Measurements from ENCODE around the gene CDK14.

CDK14 gene

DNA sequence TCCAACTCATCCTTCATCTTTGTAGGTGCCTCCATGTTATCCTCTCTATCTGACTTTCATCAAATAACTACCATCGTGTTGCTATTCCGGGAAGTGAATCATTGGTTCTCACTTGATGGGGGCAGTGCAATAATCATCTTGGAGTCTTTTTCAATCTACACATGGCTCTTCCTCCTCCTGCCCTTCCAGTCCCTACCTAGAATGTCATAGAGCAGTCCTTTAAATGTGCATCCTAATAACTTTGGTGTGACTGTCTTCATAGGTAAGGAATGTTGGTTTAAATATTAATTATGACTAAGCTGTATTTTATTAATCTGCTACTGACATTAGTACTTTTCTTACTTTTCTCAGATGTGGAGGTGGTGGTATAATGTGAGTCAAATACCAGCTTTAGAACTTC lies 8.4 kb upstream of the CDK14 start:
- H3K79me2 ChIP-seq (ENCODE audit: insufficient read depth, low read length) = no peaks in the 10 kb centered on the region
- no peaks in the 10 kb centered on the region for H3K36me3 ChIP-seq (ENCODE audit: insufficient read depth, low read length)
- no peaks in the 10 kb centered on the region for H3K27me3 ChIP-seq (ENCODE audit: insufficient read depth, low read length, poor library complexity, severe bottlenecking)
- no peaks in the 10 kb centered on the region for H4K20me1 ChIP-seq (ENCODE audit: insufficient read depth, low read length, poor library complexity, severe bottlenecking)
- TF ChIP-seq EZH2phosphoT487 (IDR thresholded peaks at IDR 0.05; ENCODE audit: borderline replicate concordance) = no peak
- TF ChIP-seq, protein P1, sequence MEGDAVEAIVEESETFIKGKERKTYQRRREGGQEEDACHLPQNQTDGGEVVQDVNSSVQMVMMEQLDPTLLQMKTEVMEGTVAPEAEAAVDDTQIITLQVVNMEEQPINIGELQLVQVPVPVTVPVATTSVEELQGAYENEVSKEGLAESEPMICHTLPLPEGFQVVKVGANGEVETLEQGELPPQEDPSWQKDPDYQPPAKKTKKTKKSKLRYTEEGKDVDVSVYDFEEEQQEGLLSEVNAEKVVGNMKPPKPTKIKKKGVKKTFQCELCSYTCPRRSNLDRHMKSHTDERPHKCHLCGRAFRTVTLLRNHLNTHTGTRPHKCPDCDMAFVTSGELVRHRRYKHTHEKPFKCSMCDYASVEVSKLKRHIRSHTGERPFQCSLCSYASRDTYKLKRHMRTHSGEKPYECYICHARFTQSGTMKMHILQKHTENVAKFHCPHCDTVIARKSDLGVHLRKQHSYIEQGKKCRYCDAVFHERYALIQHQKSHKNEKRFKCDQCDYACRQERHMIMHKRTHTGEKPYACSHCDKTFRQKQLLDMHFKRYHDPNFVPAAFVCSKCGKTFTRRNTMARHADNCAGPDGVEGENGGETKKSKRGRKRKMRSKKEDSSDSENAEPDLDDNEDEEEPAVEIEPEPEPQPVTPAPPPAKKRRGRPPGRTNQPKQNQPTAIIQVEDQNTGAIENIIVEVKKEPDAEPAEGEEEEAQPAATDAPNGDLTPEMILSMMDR (conservative IDR thresholded peaks at IDR 0.05; ENCODE audit: low read length) = no peak
- no peaks in the 10 kb centered on the region for H3K9me3 ChIP-seq (ENCODE audit: insufficient read depth, low read depth, low read length)
- no peak overlapping the region for H3K4me2 ChIP-seq (ENCODE audit: low read depth, low read length, poor library complexity, severe bottlenecking)
- H3K9me2 ChIP-seq (replicated peaks; ENCODE audit: low read depth, low read length) = no peaks in the 10 kb centered on the region
- H2AFZ ChIP-seq (ENCODE audit: low read length) = no peak overlapping the region
- no peak overlapping the region for H3K9ac ChIP-seq (ENCODE audit: low read depth, low read length, poor library complexity, severe bottlenecking)
- H3F3A ChIP-seq (ENCODE audit: low read depth) = no peaks in the 10 kb centered on the region
- no peaks in the 10 kb centered on the region for H3K4me1 ChIP-seq (ENCODE audit: insufficient read depth, low read length, poor library complexity, severe bottlenecking)
- no peak overlapping the region for H3K4me3 ChIP-seq (ENCODE audit: low read length, poor library complexity, severe bottlenecking)

DNA sequence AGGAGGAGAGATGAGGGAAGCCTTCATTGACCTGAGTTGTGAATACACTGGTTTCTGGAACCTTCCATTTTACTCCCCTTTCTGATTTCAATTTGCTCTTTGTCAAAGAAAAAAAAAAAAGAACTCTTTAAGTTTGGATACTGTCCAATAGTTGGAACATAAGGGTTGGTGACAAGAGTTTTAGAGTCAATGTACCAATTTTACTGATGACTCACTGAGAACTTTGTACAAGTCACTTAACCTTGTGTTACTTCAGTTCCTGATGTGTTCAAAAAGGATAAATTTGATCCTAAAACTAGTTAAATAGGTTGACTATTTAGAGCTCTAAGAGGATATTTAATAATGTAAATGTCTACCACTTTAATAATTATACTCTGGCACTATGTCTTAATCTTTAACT lies 4.1 kb upstream of the CDK14 start:
- Histone ChIP-seq H3K79me2 (ENCODE audit: insufficient read depth, low read length) (no peaks in the 10 kb centered on the region), H3K36me3 (ENCODE audit: insufficient read depth, low read length) (no peaks in the 10 kb centered on the region), H2AFZ (ENCODE audit: low read length) (no peak overlapping the region), H3K9me2 (replicated peaks; ENCODE audit: low read depth, low read length) (no peaks in the 10 kb centered on the region), H3K9me3 (ENCODE audit: insufficient read depth, low read depth, low read length) (no peaks in the 10 kb centered on the region), H3K9ac (ENCODE audit: low read depth, low read length, poor library complexity, severe bottlenecking) (no peak overlapping the region), H3K4me3 (ENCODE audit: low read length, poor library complexity, severe bottlenecking) (no peak overlapping the region), H3K4me1 (ENCODE audit: insufficient read depth, low read length, poor library complexity, severe bottlenecking) (no peaks in the 10 kb centered on the region), H3K4me2 (ENCODE audit: low read depth, low read length, poor library complexity, severe bottlenecking) (no peak overlapping the region), H3K27me3 (ENCODE audit: insufficient read depth, low read length, poor library complexity, severe bottlenecking) (no peaks in the 10 kb centered on the region), H4K20me1 (ENCODE audit: insufficient read depth, low read length, poor library complexity, severe bottlenecking) (no peaks in the 10 kb centered on the region), H3F3A (ENCODE audit: low read depth) (no peaks in the 10 kb centered on the region)
- TF ChIP-seq EZH2phosphoT487 (IDR thresholded peaks at IDR 0.05; ENCODE audit: borderline replicate concordance) = no peak
- TF ChIP-seq, protein P1 (conservative IDR thresholded peaks at IDR 0.05; ENCODE audit: low read length) = no peak

DNA sequence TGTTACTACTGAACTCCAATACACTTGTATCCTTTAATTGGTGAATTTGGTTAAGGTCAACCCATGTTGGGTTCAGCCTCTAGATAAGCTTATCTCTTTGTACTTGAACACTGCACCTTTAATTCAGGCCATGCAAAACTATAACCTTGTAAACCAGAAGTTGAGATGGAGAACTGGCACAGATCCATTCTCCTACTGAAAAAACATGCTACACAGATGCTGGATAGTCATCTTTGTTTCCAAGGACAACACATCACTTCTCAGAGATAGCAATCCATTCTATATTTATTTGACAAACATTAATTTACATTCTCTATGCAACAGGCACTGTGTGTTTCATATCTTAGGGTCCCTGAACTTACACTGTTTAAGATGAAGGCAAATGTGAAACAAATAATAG lies 2.9 kb upstream of the CDK14 start:
- Histone ChIP-seq H4K20me1 (ENCODE audit: insufficient read depth, low read length, poor library complexity, severe bottlenecking) (no peaks in the 10 kb centered on the region), H3K4me1 (ENCODE audit: insufficient read depth, low read length, poor library complexity, severe bottlenecking) (no peaks in the 10 kb centered on the region), H2AFZ (ENCODE audit: low read length) (no peak overlapping the region), H3K9me2 (replicated peaks; ENCODE audit: low read depth, low read length) (no peaks in the 10 kb centered on the region), H3K9me3 (ENCODE audit: insufficient read depth, low read depth, low read length) (no peaks in the 10 kb centered on the region), H3K4me3 (ENCODE audit: low read length, poor library complexity, severe bottlenecking) (no peak overlapping the region), H3K36me3 (ENCODE audit: insufficient read depth, low read length) (no peaks in the 10 kb centered on the region), H3F3A (ENCODE audit: low read depth) (no peaks in the 10 kb centered on the region), H3K9ac (ENCODE audit: low read depth, low read length, poor library complexity, severe bottlenecking) (no peak overlapping the region), H3K79me2 (ENCODE audit: insufficient read depth, low read length) (no peaks in the 10 kb centered on the region), H3K27me3 (ENCODE audit: insufficient read depth, low read length, poor library complexity, severe bottlenecking) (no peaks in the 10 kb centered on the region), H3K4me2 (ENCODE audit: low read depth, low read length, poor library complexity, severe bottlenecking) (no peak overlapping the region)
- TF ChIP-seq, protein P1 (conservative IDR thresholded peaks at IDR 0.05; ENCODE audit: low read length) = no peak
- no peak for TF ChIP-seq EZH2phosphoT487 (IDR thresholded peaks at IDR 0.05; ENCODE audit: borderline replicate concordance)

Data from Loucy (cell line).